HEK293 (cell line): ENCODE data around the gene LEUTX.

Experiments used
- CTCF ChIA-PET: fragments of 350-600 bp; formaldehyde crosslinking; extraction: SDS; loops from one replicate; lab custom pipeline; 2021; ENCODE audit warnings: antibody characterized with exemption; lab: Yijun Ruan, JAX
- POLR2A ChIA-PET: fragments of 300-600 bp; formaldehyde crosslinking; extraction: SDS; loops from one replicate; lab custom pipeline; 2020; ENCODE audit warnings: antibody characterized with exemption, inconsistent platforms; lab: Yijun Ruan, JAX
- H3K27ac ChIP-seq: fragments of 200-500 bp; sonication (Bioruptor generic); 2 replicates; pipeline ENCODE4 v1.5.1; 2014; ENCODE audit warnings: low read depth, low read length, control low read depth, inconsistent platforms; ENCODE audit errors: extremely low read depth
- H3K36me3 ChIP-seq, 2 experiments: fragments of 200-500 bp in 1 of 2; sonication (Bioruptor generic) in 1 of 2; 1 replicate in 1 of 2; 2 replicates in 1 of 2; pipeline ENCODE4 v1.5.1; 2014 to 2017; ENCODE audit warnings: inconsistent platforms in 2 of 2, low read length in 2 of 2; ENCODE audit not compliant: control insufficient read depth in 2 of 2, insufficient read depth in 1 of 2
- H3K4me1 ChIP-seq: fragments of 200-500 bp; sonication (Bioruptor generic); 2 replicates; pipeline ENCODE4 v1.5.1; 2014; ENCODE audit warnings: mild to moderate bottlenecking, low read length, inconsistent platforms; ENCODE audit not compliant: control insufficient read depth, insufficient read depth
- H3K4me3 ChIP-seq: 2 replicates; pipeline ENCODE4 v1.5.1; 2011; ENCODE audit warnings: low read depth, mild to moderate bottlenecking, control low read depth, low read length, moderate library complexity
- H3K9me3 ChIP-seq: fragments of 200-500 bp; sonication (Bioruptor generic); 2 replicates; pipeline ENCODE4 v1.5.1; 2014; ENCODE audit warnings: low read depth, low read length, inconsistent platforms; ENCODE audit not compliant: control insufficient read depth, insufficient read depth
- EGR2 ChIP-seq: fragments of 450-650 bp; formaldehyde crosslinking; IDR thresholded peaks from 2 replicates; pipeline ENCODE4 v1.5.1; 2016; ENCODE audit warnings: low read depth, missing biosample characterization, missing genetic modification characterization
- GLI2 ChIP-seq: fragments of 450-650 bp; formaldehyde crosslinking; IDR thresholded peaks from 2 replicates; pipeline ENCODE4; 2017; ENCODE audit warnings: missing biosample characterization, missing genetic modification characterization, low read depth, borderline replicate concordance
- GLIS2 ChIP-seq: fragments of 450-650 bp; formaldehyde crosslinking; IDR thresholded peaks from 2 replicates; pipeline ENCODE4 v1.5.1; 2016; ENCODE audit warnings: missing biosample characterization, missing genetic modification characterization
- IKZF3 ChIP-seq: fragments of 450-650 bp; IDR thresholded peaks from 2 replicates; pipeline ENCODE4 v1.5.0; 2018; ENCODE audit warnings: missing biosample characterization, mild to moderate bottlenecking, missing genetic modification characterization, moderate library complexity
- SALL2 ChIP-seq: fragments of 450-650 bp; formaldehyde crosslinking; IDR thresholded peaks from 2 replicates; pipeline ENCODE4 v1.5.0; 2017; ENCODE audit warnings: missing biosample characterization, mild to moderate bottlenecking, missing genetic modification characterization, borderline replicate concordance
- SP2 ChIP-seq: fragments of 450-650 bp; formaldehyde crosslinking; IDR thresholded peaks from 2 replicates; pipeline ENCODE4 v1.5.1; 2016; ENCODE audit warnings: missing biosample characterization, missing genetic modification characterization
- ZNF133 ChIP-seq: fragments of 450-650 bp; formaldehyde crosslinking; IDR thresholded peaks from 2 replicates; pipeline ENCODE4 v1.5.1; 2016; ENCODE audit warnings: missing biosample characterization, missing genetic modification characterization
- ZNF433 ChIP-seq: fragments of 450-650 bp; formaldehyde crosslinking; IDR thresholded peaks from 2 replicates; pipeline ENCODE4 v1.5.1; 2016; ENCODE audit warnings: missing biosample characterization, missing genetic modification characterization, low read depth
- ZNF529 ChIP-seq: fragments of 450-650 bp; formaldehyde crosslinking; IDR thresholded peaks from 2 replicates; pipeline ENCODE4 v1.5.1; 2017; ENCODE audit warnings: missing genetic modification characterization, missing biosample characterization; ENCODE audit not compliant: insufficient replicate concordance
- ZNF549 ChIP-seq: fragments of 450-650 bp; IDR thresholded peaks from 2 replicates; pipeline ENCODE4 v1.5.1; 2018; ENCODE audit warnings: missing biosample characterization, missing genetic modification characterization, mild to moderate bottlenecking, inconsistent platforms, moderate library complexity
- ZNF626 ChIP-seq: fragments of 450-650 bp; sonication (Bioruptor Pico); formaldehyde crosslinking; IDR thresholded peaks from 2 replicates; pipeline ENCODE4 v1.5.1; 2018; ENCODE audit warnings: missing biosample characterization, missing genetic modification characterization, inconsistent platforms
- ZNF658 ChIP-seq: fragments of 450-650 bp; formaldehyde crosslinking; IDR thresholded peaks from 2 replicates; pipeline ENCODE4; 2016; ENCODE audit warnings: missing biosample characterization, missing genetic modification characterization
- ZNF747 ChIP-seq: fragments of 450-650 bp; formaldehyde crosslinking; IDR thresholded peaks from 2 replicates; pipeline ENCODE4 v1.5.1; 2016; ENCODE audit warnings: missing biosample characterization, missing genetic modification characterization
- ZNF792 ChIP-seq: fragments of 450-650 bp; formaldehyde crosslinking; IDR thresholded peaks from 2 replicates; pipeline ENCODE4 v1.5.1; 2016; ENCODE audit warnings: missing biosample characterization, missing genetic modification characterization
- TF ChIP-seq, protein P1 (sequence below): fragments of 450-650 bp; formaldehyde crosslinking; IDR thresholded peaks from 2 replicates; pipeline ENCODE4 v1.5.1; 2017; ENCODE audit warnings: missing biosample characterization, missing genetic modification characterization
- TF ChIP-seq, protein P2 (sequence below): fragments of 450-650 bp; formaldehyde crosslinking; IDR thresholded peaks from 2 replicates; pipeline ENCODE4 v1.5.1; 2016; ENCODE audit warnings: missing biosample characterization, missing genetic modification characterization, low read depth
- TF ChIP-seq, protein P3 (sequence below): fragments of 450-650 bp; formaldehyde crosslinking; IDR thresholded peaks from 2 replicates; pipeline ENCODE4 v1.5.1; 2016; ENCODE audit warnings: missing biosample characterization, missing genetic modification characterization
- TF ChIP-seq, protein P4 (sequence below): fragments of 450-650 bp; formaldehyde crosslinking; IDR thresholded peaks from 2 replicates; pipeline ENCODE4 v1.5.1; 2016; ENCODE audit warnings: missing biosample characterization, missing genetic modification characterization
- TF ChIP-seq, protein P5 (sequence below): fragments of 450-650 bp; formaldehyde crosslinking; IDR thresholded peaks from 2 replicates; pipeline ENCODE4 v1.5.1; 2016; ENCODE audit warnings: missing biosample characterization, missing genetic modification characterization
- TF ChIP-seq, protein P6 (sequence below): fragments of 450-650 bp; formaldehyde crosslinking; IDR thresholded peaks from 2 replicates; pipeline ENCODE4 v1.5.1; 2016; ENCODE audit warnings: missing biosample characterization, missing genetic modification characterization

The LEUTX gene

DNA sequence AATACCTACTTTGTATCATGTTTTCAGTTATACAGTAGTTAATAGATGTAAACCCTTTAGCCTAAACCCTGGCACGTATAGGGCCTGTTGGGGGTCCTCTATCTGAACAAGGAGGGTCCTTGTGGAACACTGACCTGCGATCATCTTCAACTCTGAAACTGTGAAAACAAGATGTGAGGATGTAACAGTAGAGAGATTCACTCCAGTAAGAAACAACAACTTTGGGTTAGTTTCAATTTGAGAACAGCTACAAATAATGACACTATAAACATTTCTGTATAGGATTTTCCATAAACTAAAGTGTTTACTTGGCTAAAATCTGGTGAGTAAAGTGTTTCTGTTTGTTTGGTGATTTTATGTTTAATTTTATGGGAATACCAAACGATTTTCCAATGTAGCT is 43.0 kb upstream of the LEUTX start:
- Histone ChIP-seq H3K4me1 (no peaks in the 10 kb centered on the region), H3K36me3 (no peaks in the 10 kb centered on the region), H3K4me3 (no peak overlapping the region), H3K9me3 (no peaks in the 10 kb centered on the region; the same call in 1 of the 2 replicates), H3K27ac (no peak overlapping the region)
- CTCF ChIA-PET, result no interaction called here
- TF ChIP-seq, protein P1, sequence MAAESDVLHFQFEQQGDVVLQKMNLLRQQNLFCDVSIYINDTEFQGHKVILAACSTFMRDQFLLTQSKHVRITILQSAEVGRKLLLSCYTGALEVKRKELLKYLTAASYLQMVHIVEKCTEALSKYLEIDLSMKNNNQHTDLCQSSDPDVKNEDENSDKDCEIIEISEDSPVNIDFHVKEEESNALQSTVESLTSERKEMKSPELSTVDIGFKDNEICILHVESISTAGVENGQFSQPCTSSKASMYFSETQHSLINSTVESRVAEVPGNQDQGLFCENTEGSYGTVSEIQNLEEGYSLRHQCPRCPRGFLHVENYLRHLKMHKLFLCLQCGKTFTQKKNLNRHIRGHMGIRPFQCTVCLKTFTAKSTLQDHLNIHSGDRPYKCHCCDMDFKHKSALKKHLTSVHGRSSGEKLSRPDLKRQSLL (tag by site-specific recombination), result no peak
- no peak for TF ChIP-seq GLI2
- TF ChIP-seq, protein P2, sequence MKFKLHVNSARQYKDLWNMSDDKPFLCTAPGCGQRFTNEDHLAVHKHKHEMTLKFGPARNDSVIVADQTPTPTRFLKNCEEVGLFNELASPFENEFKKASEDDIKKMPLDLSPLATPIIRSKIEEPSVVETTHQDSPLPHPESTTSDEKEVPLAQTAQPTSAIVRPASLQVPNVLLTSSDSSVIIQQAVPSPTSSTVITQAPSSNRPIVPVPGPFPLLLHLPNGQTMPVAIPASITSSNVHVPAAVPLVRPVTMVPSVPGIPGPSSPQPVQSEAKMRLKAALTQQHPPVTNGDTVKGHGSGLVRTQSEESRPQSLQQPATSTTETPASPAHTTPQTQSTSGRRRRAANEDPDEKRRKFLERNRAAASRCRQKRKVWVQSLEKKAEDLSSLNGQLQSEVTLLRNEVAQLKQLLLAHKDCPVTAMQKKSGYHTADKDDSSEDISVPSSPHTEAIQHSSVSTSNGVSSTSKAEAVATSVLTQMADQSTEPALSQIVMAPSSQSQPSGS, result no peak
- TF ChIP-seq SP2 (tag by site-specific recombination), result no peak
- TF ChIP-seq, protein P3, sequence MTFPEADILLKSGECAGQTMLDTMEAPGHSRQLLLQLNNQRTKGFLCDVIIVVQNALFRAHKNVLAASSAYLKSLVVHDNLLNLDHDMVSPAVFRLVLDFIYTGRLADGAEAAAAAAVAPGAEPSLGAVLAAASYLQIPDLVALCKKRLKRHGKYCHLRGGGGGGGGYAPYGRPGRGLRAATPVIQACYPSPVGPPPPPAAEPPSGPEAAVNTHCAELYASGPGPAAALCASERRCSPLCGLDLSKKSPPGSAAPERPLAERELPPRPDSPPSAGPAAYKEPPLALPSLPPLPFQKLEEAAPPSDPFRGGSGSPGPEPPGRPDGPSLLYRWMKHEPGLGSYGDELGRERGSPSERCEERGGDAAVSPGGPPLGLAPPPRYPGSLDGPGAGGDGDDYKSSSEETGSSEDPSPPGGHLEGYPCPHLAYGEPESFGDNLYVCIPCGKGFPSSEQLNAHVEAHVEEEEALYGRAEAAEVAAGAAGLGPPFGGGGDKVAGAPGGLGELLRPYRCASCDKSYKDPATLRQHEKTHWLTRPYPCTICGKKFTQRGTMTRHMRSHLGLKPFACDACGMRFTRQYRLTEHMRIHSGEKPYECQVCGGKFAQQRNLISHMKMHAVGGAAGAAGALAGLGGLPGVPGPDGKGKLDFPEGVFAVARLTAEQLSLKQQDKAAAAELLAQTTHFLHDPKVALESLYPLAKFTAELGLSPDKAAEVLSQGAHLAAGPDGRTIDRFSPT (tag by site-specific recombination), result no peak
- TF ChIP-seq ZNF747 (tag by site-specific recombination), result no peak
- no peak for TF ChIP-seq GLIS2 (tag by site-specific recombination)
- TF ChIP-seq ZNF626 (tag by site-specific recombination), result no peak
- no peak for TF ChIP-seq ZNF529 (tag by site-specific recombination)
- no peak for TF ChIP-seq ZNF658 (tag by site-specific recombination)
- no peak for TF ChIP-seq ZNF133 (tag by site-specific recombination)
- TF ChIP-seq, protein P4, sequence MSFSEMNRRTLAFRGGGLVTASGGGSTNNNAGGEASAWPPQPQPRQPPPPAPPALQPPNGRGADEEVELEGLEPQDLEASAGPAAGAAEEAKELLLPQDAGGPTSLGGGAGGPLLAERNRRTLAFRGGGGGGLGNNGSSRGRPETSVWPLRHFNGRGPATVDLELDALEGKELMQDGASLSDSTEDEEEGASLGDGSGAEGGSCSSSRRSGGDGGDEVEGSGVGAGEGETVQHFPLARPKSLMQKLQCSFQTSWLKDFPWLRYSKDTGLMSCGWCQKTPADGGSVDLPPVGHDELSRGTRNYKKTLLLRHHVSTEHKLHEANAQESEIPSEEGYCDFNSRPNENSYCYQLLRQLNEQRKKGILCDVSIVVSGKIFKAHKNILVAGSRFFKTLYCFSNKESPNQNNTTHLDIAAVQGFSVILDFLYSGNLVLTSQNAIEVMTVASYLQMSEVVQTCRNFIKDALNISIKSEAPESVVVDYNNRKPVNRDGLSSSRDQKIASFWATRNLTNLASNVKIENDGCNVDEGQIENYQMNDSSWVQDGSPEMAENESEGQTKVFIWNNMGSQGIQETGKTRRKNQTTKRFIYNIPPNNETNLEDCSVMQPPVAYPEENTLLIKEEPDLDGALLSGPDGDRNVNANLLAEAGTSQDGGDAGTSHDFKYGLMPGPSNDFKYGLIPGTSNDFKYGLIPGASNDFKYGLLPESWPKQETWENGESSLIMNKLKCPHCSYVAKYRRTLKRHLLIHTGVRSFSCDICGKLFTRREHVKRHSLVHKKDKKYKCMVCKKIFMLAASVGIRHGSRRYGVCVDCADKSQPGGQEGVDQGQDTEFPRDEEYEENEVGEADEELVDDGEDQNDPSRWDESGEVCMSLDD (tag by site-specific recombination), result no peak
- no peak for TF ChIP-seq ZNF549 (tag by site-specific recombination)
- TF ChIP-seq ZNF433 (tag by site-specific recombination), result no peak
- TF ChIP-seq, protein P5, sequence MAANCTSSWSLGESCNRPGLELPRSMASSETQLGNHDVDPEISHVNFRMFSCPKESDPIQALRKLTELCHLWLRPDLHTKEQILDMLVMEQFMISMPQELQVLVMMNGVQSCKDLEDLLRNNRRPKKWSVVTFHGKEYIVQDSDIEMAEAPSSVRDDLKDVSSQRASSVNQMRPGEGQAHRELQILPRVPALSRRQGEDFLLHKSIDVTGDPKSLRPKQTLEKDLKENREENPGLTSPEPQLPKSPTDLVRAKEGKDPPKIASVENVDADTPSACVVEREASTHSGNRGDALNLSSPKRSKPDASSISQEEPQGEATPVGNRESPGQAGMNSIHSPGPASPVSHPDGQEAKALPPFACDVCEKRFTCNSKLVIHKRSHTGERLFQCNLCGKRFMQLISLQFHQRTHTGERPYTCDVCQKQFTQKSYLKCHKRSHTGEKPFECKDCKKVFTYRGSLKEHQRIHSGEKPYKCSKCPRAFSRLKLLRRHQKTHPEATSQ (tag by site-specific recombination), result no peak
- TF ChIP-seq EGR2 (tag by site-specific recombination), result no peak
- TF ChIP-seq, protein P6, sequence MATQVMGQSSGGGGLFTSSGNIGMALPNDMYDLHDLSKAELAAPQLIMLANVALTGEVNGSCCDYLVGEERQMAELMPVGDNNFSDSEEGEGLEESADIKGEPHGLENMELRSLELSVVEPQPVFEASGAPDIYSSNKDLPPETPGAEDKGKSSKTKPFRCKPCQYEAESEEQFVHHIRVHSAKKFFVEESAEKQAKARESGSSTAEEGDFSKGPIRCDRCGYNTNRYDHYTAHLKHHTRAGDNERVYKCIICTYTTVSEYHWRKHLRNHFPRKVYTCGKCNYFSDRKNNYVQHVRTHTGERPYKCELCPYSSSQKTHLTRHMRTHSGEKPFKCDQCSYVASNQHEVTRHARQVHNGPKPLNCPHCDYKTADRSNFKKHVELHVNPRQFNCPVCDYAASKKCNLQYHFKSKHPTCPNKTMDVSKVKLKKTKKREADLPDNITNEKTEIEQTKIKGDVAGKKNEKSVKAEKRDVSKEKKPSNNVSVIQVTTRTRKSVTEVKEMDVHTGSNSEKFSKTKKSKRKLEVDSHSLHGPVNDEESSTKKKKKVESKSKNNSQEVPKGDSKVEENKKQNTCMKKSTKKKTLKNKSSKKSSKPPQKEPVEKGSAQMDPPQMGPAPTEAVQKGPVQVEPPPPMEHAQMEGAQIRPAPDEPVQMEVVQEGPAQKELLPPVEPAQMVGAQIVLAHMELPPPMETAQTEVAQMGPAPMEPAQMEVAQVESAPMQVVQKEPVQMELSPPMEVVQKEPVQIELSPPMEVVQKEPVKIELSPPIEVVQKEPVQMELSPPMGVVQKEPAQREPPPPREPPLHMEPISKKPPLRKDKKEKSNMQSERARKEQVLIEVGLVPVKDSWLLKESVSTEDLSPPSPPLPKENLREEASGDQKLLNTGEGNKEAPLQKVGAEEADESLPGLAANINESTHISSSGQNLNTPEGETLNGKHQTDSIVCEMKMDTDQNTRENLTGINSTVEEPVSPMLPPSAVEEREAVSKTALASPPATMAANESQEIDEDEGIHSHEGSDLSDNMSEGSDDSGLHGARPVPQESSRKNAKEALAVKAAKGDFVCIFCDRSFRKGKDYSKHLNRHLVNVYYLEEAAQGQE (tag by site-specific recombination), result no peak
- no peak for TF ChIP-seq SALL2 (tag by site-specific recombination)
- no peak for TF ChIP-seq ZNF792
- no peak for TF ChIP-seq IKZF3 (tag by site-specific recombination)
- TF ChIP-seq, all 188 proteins: peak for 0
- POLR2A ChIA-PET, result no interaction called here
